GM23338 (cell line): ENCODE data around the gene FICD. TPM values are rescaled to one million over a fixed set of nuclear protein-coding genes. Genes with fewer than 3 reads are reported as not detected.

ENCODE experiments used
- ATAC-seq: fragments of 200-7000 bp; cut with Tn5 transposase; 3 replicates; pipeline ENCODE4 v1.9.1; 2020
- DNase-seq: peaks from one replicate; pipeline ENCODE4 v3.0.0-alpha.2; 2015; ENCODE audit warnings: low spot score
- H2AFZ ChIP-seq: fragments of 200-600 bp; sonication (generic); 2 replicates; pipeline ENCODE4 v1.8.0; 2016; ENCODE audit warnings: antibody characterized with exemption, mild to moderate bottlenecking, moderate library complexity
- H3F3A ChIP-seq: fragments of 200-600 bp; sonication (generic); replicated peaks from 2 replicates; pipeline ENCODE4 v1.8.0; 2017; ENCODE audit warnings: antibody characterized with exemption, mixed run types, low read depth
- H3K27ac ChIP-seq: fragments of 200-600 bp; sonication (generic); 2 replicates; pipeline ENCODE4 v1.6.1; 2016; ENCODE audit warnings: low read depth
- H3K27me3 ChIP-seq: fragments of 200-600 bp; sonication (generic); 2 replicates; pipeline ENCODE4 v1.8.0; 2016; ENCODE audit warnings: mild to moderate bottlenecking, mixed run types, moderate library complexity; ENCODE audit not compliant: insufficient read depth
- H3K36me3 ChIP-seq: fragments of 200-600 bp; sonication (generic); 2 replicates; pipeline ENCODE4 v1.8.0; 2016; ENCODE audit warnings: mild to moderate bottlenecking; ENCODE audit not compliant: insufficient read depth
- H3K4me1 ChIP-seq: fragments of 200-600 bp; sonication (generic); 2 replicates; pipeline ENCODE4 v1.8.0; 2016; ENCODE audit warnings: mild to moderate bottlenecking, moderate library complexity; ENCODE audit not compliant: insufficient read depth
- H3K4me2 ChIP-seq: fragments of 200-600 bp; sonication (generic); 2 replicates; pipeline ENCODE4 v1.7.1; 2017; ENCODE audit warnings: mixed run types
- H3K4me3 ChIP-seq: fragments of 200-600 bp; sonication (generic); 2 replicates; pipeline ENCODE4 v1.6.1; 2016; ENCODE audit warnings: mixed run types
- H3K79me2 ChIP-seq: fragments of 200-600 bp; sonication (generic); replicated peaks from 2 replicates; pipeline ENCODE4 v1.8.0; 2017; ENCODE audit warnings: mild to moderate bottlenecking; ENCODE audit not compliant: insufficient read depth
- H3K9me2 ChIP-seq: fragments of 200-600 bp; sonication (generic); 2 replicates; pipeline ENCODE4 v1.8.0; 2017; ENCODE audit not compliant: insufficient read depth
- H4K20me1 ChIP-seq: fragments of 200-600 bp; sonication (generic); replicated peaks from 2 replicates; pipeline ENCODE4 v1.8.0; 2017; ENCODE audit warnings: mild to moderate bottlenecking; ENCODE audit not compliant: insufficient read depth
- H3K27ac Mint-ChIP-seq: 2 replicates; pipeline ENCODE4 v1.8.0; 2020; ENCODE audit warnings: inconsistent platforms, mild to moderate bottlenecking, moderate library complexity, mixed read lengths
- H3K27me3 Mint-ChIP-seq: 3 replicates; pipeline ENCODE4 v1.8.0; 2022; ENCODE audit warnings: low read depth, mild to moderate bottlenecking, moderate library complexity, mixed read lengths, inconsistent platforms; ENCODE audit not compliant: insufficient read depth, poor library complexity
- H3K36me3 Mint-ChIP-seq: 3 replicates; pipeline ENCODE4 v1.8.0; 2021; ENCODE audit warnings: low read depth, mild to moderate bottlenecking, inconsistent platforms, moderate library complexity, mixed read lengths
- H3K4me1 Mint-ChIP-seq: 3 replicates; pipeline ENCODE4 v1.8.0; 2020; ENCODE audit warnings: mild to moderate bottlenecking, inconsistent platforms, mixed read lengths
- H3K4me3 Mint-ChIP-seq: 3 replicates; pipeline ENCODE4 v1.8.0; 2021; ENCODE audit warnings: moderate library complexity, mild to moderate bottlenecking, inconsistent platforms, mixed read lengths
- H3K9me3 Mint-ChIP-seq: 3 replicates; pipeline ENCODE4 v1.8.0; 2020; ENCODE audit warnings: moderate library complexity, mild to moderate bottlenecking, inconsistent platforms, mixed read lengths
- CTCF ChIP-seq, 2 experiments: fragments of 200-600 bp in 1 of 2; sonication (generic) in 1 of 2; conservative IDR thresholded peaks; 2 replicates each; pipeline versions ENCODE4 v1.5.1 to v1.6.1; 2016 to 2017; ENCODE audit warnings: antibody characterized with exemption in 2 of 2, low read depth in 2 of 2, mild to moderate bottlenecking in 2 of 2, moderate library complexity in 1 of 2
- ETS1 ChIP-seq: IDR thresholded peaks from 2 replicates; pipeline ENCODE4 v1.6.1; 2016; ENCODE audit warnings: antibody characterized with exemption
- EZH2 ChIP-seq: fragments of 200-600 bp; sonication (generic); IDR thresholded peaks from one replicate; pipeline ENCODE4 v1.8.0; 2017; ENCODE audit warnings: antibody characterized with exemption, mild to moderate bottlenecking, low read depth; ENCODE audit not compliant: unreplicated experiment
- EZH2phosphoT487 ChIP-seq: fragments of 200-600 bp; sonication (generic); IDR thresholded peaks from one replicate; pipeline ENCODE4 v1.8.1; 2018; ENCODE audit warnings: antibody characterized with exemption; ENCODE audit not compliant: unreplicated experiment
- JUNB ChIP-seq: IDR thresholded peaks from one replicate; pipeline ENCODE4 v1.6.1; 2016; ENCODE audit warnings: antibody characterized with exemption; ENCODE audit not compliant: unreplicated experiment
- NANOG ChIP-seq: IDR thresholded peaks from 2 replicates; pipeline ENCODE4 v1.6.1; 2016; ENCODE audit warnings: antibody characterized with exemption, borderline replicate concordance
- POLR2AphosphoS5 ChIP-seq: IDR thresholded peaks from 2 replicates; pipeline ENCODE4 v1.6.1; 2016; ENCODE audit warnings: antibody characterized with exemption, low read depth
- ZNF114 ChIP-seq: fragments of 250-450 bp; sonication (Bioruptor Pico); IDR thresholded peaks from 2 replicates; pipeline ENCODE4 v1.5.0; 2020; ENCODE audit warnings: mild to moderate bottlenecking, moderate library complexity
- ZNF331 ChIP-seq: fragments of 250-450 bp; sonication (Bioruptor Pico); IDR thresholded peaks from 2 replicates; pipeline ENCODE4 v1.5.0; 2020; ENCODE audit warnings: low read depth, mild to moderate bottlenecking, moderate library complexity
- ZNF462 ChIP-seq: fragments of 250-450 bp; sonication (Bioruptor Pico); IDR thresholded peaks from 2 replicates; pipeline ENCODE4 v1.5.0; 2020; ENCODE audit warnings: mild to moderate bottlenecking, moderate library complexity
- polyA plus RNA-seq: library from polyadenylated mRNA; unstranded; fragments of >200 nt; fragmentation: Nextera tagmentation; extraction: Ambion mirVana; gene quantifications from 2 replicates; pipeline ENCODE4 v1.2.1, GENCODE V29; 2016
- total RNA-seq: library from RNA; depleted of rRNA; stranded (reverse); fragments of >200 nt; shearing (Covaris generic); gene quantifications from 2 replicates; pipeline ENCODE4 v1.2.3, GENCODE V29; 2014

FICD gene
- total and polyA plus RNA-seq, 2 experiments from 2014 or later = 4.9 to 5.3 TPM

DNA sequence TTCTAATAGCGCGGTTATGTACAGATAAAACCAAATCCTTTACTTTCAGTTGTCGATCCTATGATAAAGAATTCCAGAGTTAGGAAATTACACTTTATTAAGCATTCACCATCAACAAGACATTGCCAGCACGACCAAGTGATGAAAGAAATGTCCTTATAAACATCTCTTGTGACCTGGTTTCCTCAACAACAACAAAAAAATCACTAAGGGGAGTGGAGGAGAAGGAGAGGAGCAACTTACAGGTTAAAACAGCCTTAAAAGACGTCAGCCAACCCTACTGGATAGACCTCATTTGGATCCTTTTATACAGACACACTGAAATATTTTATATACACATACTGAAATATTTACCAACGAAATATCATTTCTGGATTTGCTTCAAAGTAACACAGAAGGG, 23.1 kb downstream of the FICD start:
- Histone ChIP-seq H3K4me2 (no peak overlapping the region), H3F3A (no peaks in the 10 kb centered on the region), H3K4me1 (no peaks in the 10 kb centered on the region), H2AFZ (no peak overlapping the region), H3K4me3 (no peak overlapping the region), H4K20me1 (peaks cover 42% of the 10 kb centered on the region), H3K27ac (no peak overlapping the region), H3K79me2 (peaks cover 66% of the 10 kb centered on the region), H3K36me3 (peaks cover 63% of the 10 kb centered on the region), H3K9me2 (no peaks in the 10 kb centered on the region), H3K27me3 (no peaks in the 10 kb centered on the region)
- H3K27ac Mint-ChIP-seq = no peak overlapping the region
- no peak overlapping the region for H3K4me3 Mint-ChIP-seq
- H3K4me1 Mint-ChIP-seq = no peaks in the 10 kb centered on the region
- H3K36me3 Mint-ChIP-seq = peaks cover 68% of the 10 kb centered on the region
- no peak for ATAC-seq
- no peak for DNase-seq
- no peaks in the 10 kb centered on the region for H3K27me3 Mint-ChIP-seq
- no peaks in the 10 kb centered on the region for H3K9me3 Mint-ChIP-seq
- TF ChIP-seq ZNF462 (CRISPR knock-in tag) (no peak), ZNF331 (no peak), POLR2AphosphoS5 (no peak), ZNF114 (CRISPR knock-in tag) (no peak)

GRCh38 chr12:108538616-108539195, 23.6 kb downstream of the FICD start:
- Mint-ChIP-seq H3K4me1 (no peaks in the 10 kb centered on the region), H3K36me3 (peaks cover 70% of the 10 kb centered on the region), H3K27me3 (no peaks in the 10 kb centered on the region), H3K4me3 (no peak overlapping the region), H3K27ac (no peak overlapping the region), H3K9me3 (no peaks in the 10 kb centered on the region)
- ATAC-seq = no peak
- DNase-seq = no peak
- H3K4me1 ChIP-seq = no peaks in the 10 kb centered on the region
- H2AFZ ChIP-seq = no peak overlapping the region
- peaks cover 42% of the 10 kb centered on the region for H4K20me1 ChIP-seq
- H3K27me3 ChIP-seq = no peaks in the 10 kb centered on the region
- peaks cover 72% of the 10 kb centered on the region for H3K79me2 ChIP-seq
- no peaks in the 10 kb centered on the region for H3K9me2 ChIP-seq
- H3K4me3 ChIP-seq = no peak overlapping the region
- H3K27ac ChIP-seq = no peak overlapping the region
- no peak overlapping the region for H3K4me2 ChIP-seq
- peaks cover 65% of the 10 kb centered on the region for H3K36me3 ChIP-seq
- no peaks in the 10 kb centered on the region for H3F3A ChIP-seq
- TF ChIP-seq ETS1 = no peak
- TF ChIP-seq EZH2 = no peak
- TF ChIP-seq NANOG = no peak
- TF ChIP-seq POLR2AphosphoS5 = no peak
- TF ChIP-seq CTCF (conservative IDR thresholded peaks at IDR 0.05; ENCODE audit: low read depth in 2 of 2) = no peak
- no peak for TF ChIP-seq EZH2phosphoT487
- TF ChIP-seq JUNB = no peak
- no peak for TF ChIP-seq ZNF331
